ENCODE results near the gene SPON1. TPM values are rescaled to one million over a fixed set of nuclear protein-coding genes. Genes with fewer than 3 reads are reported as not detected.

The SPON1 gene
- total and polyA plus RNA-seq, 2 of the 8 experiments (the other 6 are each of a cell fraction or from before 2014, with no cell fraction given) = 1.5 to 5.4 TPM

DNA sequence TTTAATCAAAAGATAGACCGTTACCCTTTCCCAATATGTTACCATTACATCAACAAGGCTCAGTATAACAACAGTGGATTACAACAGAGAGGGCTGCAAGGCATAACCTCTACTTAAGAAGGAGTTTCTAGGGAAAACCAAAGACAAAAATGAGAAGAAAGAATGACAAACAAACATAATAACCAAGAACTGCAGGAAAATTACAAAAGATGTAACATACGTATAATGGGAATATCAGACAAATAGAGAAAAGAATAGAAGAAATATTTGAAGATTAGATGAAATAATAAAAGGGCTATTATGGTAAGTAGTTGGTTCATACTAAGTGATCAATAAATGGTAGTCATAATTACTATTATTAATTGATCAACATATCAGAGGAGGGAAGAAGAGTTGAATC is 39.1 kb downstream of the SPON1 start:
- H3K36me3 ChIP-seq (ENCODE audit: control insufficient read depth in 2 of 4, insufficient read depth in 4 of 4, low read length in 3 of 4) = no peaks in the 10 kb centered on the region
- 82% methylated on average over 2 of the region's 2 CpGs; no CpG with 5 or more reads in 1 of the 2 experiments for WGBS, 2 experiments (ENCODE audit: extremely low coverage in 1 of 2, insufficient coverage in 1 of 2, insufficient read length in 1 of 2, insufficient replicate concordance in 2 of 2, low coverage in 1 of 2, low lambda C conversion rate in 2 of 2, missing lambda C conversion rate in 1 of 2)
- no peaks in the 10 kb centered on the region for H3K79me2 ChIP-seq (ENCODE audit: control insufficient read depth in 1 of 2, insufficient read depth in 2 of 2, low read length in 2 of 2)
- TF ChIP-seq, protein P1, sequence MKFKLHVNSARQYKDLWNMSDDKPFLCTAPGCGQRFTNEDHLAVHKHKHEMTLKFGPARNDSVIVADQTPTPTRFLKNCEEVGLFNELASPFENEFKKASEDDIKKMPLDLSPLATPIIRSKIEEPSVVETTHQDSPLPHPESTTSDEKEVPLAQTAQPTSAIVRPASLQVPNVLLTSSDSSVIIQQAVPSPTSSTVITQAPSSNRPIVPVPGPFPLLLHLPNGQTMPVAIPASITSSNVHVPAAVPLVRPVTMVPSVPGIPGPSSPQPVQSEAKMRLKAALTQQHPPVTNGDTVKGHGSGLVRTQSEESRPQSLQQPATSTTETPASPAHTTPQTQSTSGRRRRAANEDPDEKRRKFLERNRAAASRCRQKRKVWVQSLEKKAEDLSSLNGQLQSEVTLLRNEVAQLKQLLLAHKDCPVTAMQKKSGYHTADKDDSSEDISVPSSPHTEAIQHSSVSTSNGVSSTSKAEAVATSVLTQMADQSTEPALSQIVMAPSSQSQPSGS (IDR thresholded peaks at IDR 0.05; ENCODE audit: low read length) = no peak
- no peak for TF ChIP-seq RAD21 (IDR thresholded peaks at IDR 0.05 in 1 of 2, conservative IDR thresholded peaks at IDR 0.05 in 1 of 2; ENCODE audit: low read depth in 2 of 2, low read length in 2 of 2)
- TF ChIP-seq TAF7 (optimal IDR thresholded peaks at IDR 0.05; ENCODE audit: borderline replicate concordance, low read depth, low read length) = no peak
- TF ChIP-seq, protein P2, sequence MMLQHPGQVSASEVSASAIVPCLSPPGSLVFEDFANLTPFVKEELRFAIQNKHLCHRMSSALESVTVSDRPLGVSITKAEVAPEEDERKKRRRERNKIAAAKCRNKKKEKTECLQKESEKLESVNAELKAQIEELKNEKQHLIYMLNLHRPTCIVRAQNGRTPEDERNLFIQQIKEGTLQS (IDR thresholded peaks at IDR 0.05; ENCODE audit: insufficient read depth, low read depth, low read length) = no peak
- TF ChIP-seq, protein P3, sequence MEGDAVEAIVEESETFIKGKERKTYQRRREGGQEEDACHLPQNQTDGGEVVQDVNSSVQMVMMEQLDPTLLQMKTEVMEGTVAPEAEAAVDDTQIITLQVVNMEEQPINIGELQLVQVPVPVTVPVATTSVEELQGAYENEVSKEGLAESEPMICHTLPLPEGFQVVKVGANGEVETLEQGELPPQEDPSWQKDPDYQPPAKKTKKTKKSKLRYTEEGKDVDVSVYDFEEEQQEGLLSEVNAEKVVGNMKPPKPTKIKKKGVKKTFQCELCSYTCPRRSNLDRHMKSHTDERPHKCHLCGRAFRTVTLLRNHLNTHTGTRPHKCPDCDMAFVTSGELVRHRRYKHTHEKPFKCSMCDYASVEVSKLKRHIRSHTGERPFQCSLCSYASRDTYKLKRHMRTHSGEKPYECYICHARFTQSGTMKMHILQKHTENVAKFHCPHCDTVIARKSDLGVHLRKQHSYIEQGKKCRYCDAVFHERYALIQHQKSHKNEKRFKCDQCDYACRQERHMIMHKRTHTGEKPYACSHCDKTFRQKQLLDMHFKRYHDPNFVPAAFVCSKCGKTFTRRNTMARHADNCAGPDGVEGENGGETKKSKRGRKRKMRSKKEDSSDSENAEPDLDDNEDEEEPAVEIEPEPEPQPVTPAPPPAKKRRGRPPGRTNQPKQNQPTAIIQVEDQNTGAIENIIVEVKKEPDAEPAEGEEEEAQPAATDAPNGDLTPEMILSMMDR (IDR thresholded peaks at IDR 0.05; ENCODE audit: control extremely low read depth in 1 of 3, insufficient read depth in 1 of 3, low read depth in 1 of 3, low read length in 3 of 3) = no peak
- no peak for TF ChIP-seq BRCA1 (IDR thresholded peaks at IDR 0.05; ENCODE audit: low read depth, low read length)
- no peak for TF ChIP-seq BACH1 (IDR thresholded peaks at IDR 0.05; ENCODE audit: low read length)
- no peak for TF ChIP-seq ASH2L (IDR thresholded peaks at IDR 0.05; ENCODE audit: low read length)

More for the DNA sequence above, 39.1 kb downstream of the SPON1 start:
- H2BK120ac ChIP-seq (replicated peaks; ENCODE audit: low read depth, low read length) = no peak overlapping the region
- FAIRE-seq = no peak
- H3K9ac ChIP-seq (replicated peaks in 1 of 4; ENCODE audit: extremely low read depth in 1 of 4, low read depth in 3 of 4, low read length in 3 of 4) = no peak overlapping the region
- H3K23ac ChIP-seq (ENCODE audit: insufficient read length) = no peak overlapping the region
- no peak overlapping the region for H2BK15ac ChIP-seq (ENCODE audit: low read length)
- H4K8ac ChIP-seq (ENCODE audit: extremely low read depth, insufficient read depth, low read length) = no peak overlapping the region
- no peak overlapping the region for H2BK12ac ChIP-seq (ENCODE audit: low read depth, low read length)
- H3K27me3 ChIP-seq (replicated peaks in 1 of 4; ENCODE audit: control insufficient read depth in 3 of 4, extremely low read depth in 1 of 4, insufficient read depth in 3 of 4, low read length in 3 of 4) = peaks cover 0 to 1% (median 0%) of the 10 kb centered on the region in 4 experiments; a peak in 1 of 7 replicates
- no peaks in the 10 kb centered on the region for H3K4me1 ChIP-seq (replicated peaks in 1 of 4; ENCODE audit: control insufficient read depth in 3 of 4, insufficient read depth in 4 of 4, low read length in 3 of 4)
- no peaks in the 10 kb centered on the region for H3K79me1 ChIP-seq (ENCODE audit: low read depth, low read length)
- H2BK5ac ChIP-seq (ENCODE audit: low read depth, low read length) = no peak overlapping the region
- H2AK5ac ChIP-seq (ENCODE audit: low read depth, low read length) = no peak overlapping the region
- H3K27ac ChIP-seq (ENCODE audit: low read depth, low read length) = no peak overlapping the region
- no peak overlapping the region for H2AFZ ChIP-seq (ENCODE audit: low read length)
- ChIA-PET CTCF (ENCODE audit: partially characterized antibody) (no interaction called here), POLR2A (ENCODE audit: partially characterized antibody) (no interaction called here)
- DNase-seq (ENCODE audit: low read depth in 1 of 2, low spot score in 2 of 2) = no peak
- peaks cover 0 to 2% of the 10 kb centered on the region in 2 experiments; a peak in 2 of 4 replicates for H3K9me3 ChIP-seq (ENCODE audit: insufficient read depth in 2 of 2, low read depth in 1 of 2, low read length in 1 of 2)
- no peaks in the 10 kb centered on the region for H3K23me2 ChIP-seq (ENCODE audit: low read depth, low read length)
- H3K4me3 ChIP-seq (ENCODE audit: extremely low read depth in 1 of 4, insufficient read depth in 2 of 4, low read depth in 3 of 4, low read length in 4 of 4) = no peak overlapping the region
- H4K20me1 ChIP-seq (replicated peaks in 1 of 2; ENCODE audit: control insufficient read depth in 1 of 2, insufficient read depth in 2 of 2, low read length in 2 of 2) = no peaks in the 10 kb centered on the region
- H4K5ac ChIP-seq (ENCODE audit: insufficient read length, low read depth, low read length) = no peak overlapping the region
- H3K56ac ChIP-seq (replicated peaks; ENCODE audit: insufficient read length, low read depth, low read length) = no peak overlapping the region
- no peak overlapping the region for H3K4ac ChIP-seq (replicated peaks; ENCODE audit: insufficient read length, low read depth, low read length)
- no peak overlapping the region for H3K14ac ChIP-seq (ENCODE audit: insufficient read length)
- no peak overlapping the region for H4K91ac ChIP-seq (replicated peaks; ENCODE audit: insufficient read length, low read length)
- H3K4me2 ChIP-seq (ENCODE audit: insufficient read depth in 1 of 2, low read depth in 2 of 2, low read length in 2 of 2) = no peak overlapping the region
- H3K18ac ChIP-seq (ENCODE audit: extremely low read depth, low read length) = no peak overlapping the region
- H2BK20ac ChIP-seq (ENCODE audit: low read length) = no peak overlapping the region
